Osteocyte (in vitro differentiated cells): ENCODE data around the gene SYT9. TPM values are rescaled to one million over a fixed set of nuclear protein-coding genes. Genes with fewer than 3 reads are reported as not detected.

ENCODE experiments used
- DNase-seq: peaks from one replicate; pipeline ENCODE4 v3.0.0; 2021; ENCODE audit warnings: mixed read lengths; ENCODE audit not compliant: unreplicated experiment; ENCODE audit errors: extremely low spot score
- H3K27ac Mint-ChIP-seq: one replicate; pipeline ENCODE4 v1.8.0; 2021; ENCODE audit warnings: mild to moderate bottlenecking, mixed read lengths; ENCODE audit not compliant: unreplicated experiment
- H3K27me3 Mint-ChIP-seq: one replicate; pipeline ENCODE4 v1.8.0; 2021; ENCODE audit warnings: mixed read lengths; ENCODE audit not compliant: unreplicated experiment
- H3K36me3 Mint-ChIP-seq: one replicate; pipeline ENCODE4 v1.8.0; 2021; ENCODE audit warnings: mixed read lengths; ENCODE audit not compliant: unreplicated experiment
- H3K4me1 Mint-ChIP-seq: one replicate; pipeline ENCODE4 v1.8.0; 2021; ENCODE audit warnings: mixed read lengths; ENCODE audit not compliant: unreplicated experiment
- H3K4me3 Mint-ChIP-seq: one replicate; pipeline ENCODE4 v1.8.0; 2021; ENCODE audit warnings: mild to moderate bottlenecking, moderate library complexity, mixed read lengths; ENCODE audit not compliant: unreplicated experiment
- H3K9me3 Mint-ChIP-seq: one replicate; pipeline ENCODE4 v1.8.0; 2021; ENCODE audit warnings: mixed read lengths; ENCODE audit not compliant: unreplicated experiment
- CTCF ChIP-seq: fragments of 200-600 bp; sonication (generic); IDR thresholded peaks from 2 replicates; pipeline ENCODE4 v1.5.0; 2021; ENCODE audit warnings: antibody characterized with exemption, mild to moderate bottlenecking, moderate library complexity
- total RNA-seq: library from RNA; stranded (reverse); gene quantifications from 2 replicates; pipeline ENCODE4 v1.2.1, GENCODE V29; 2021

SYT9 gene
- total RNA-seq, 1 donor from 2014 or later = 0.40 TPM

GRCh38 chr11:7220636-7221035, 31.1 kb upstream of the SYT9 start:
- Mint-ChIP-seq H3K27me3 (peaks cover 36% of the 10 kb centered on the region), H3K27ac (no peak overlapping the region), H3K36me3 (no peaks in the 10 kb centered on the region), H3K4me1 (no peaks in the 10 kb centered on the region), H3K9me3 (no peaks in the 10 kb centered on the region), H3K4me3 (no peak overlapping the region)
- no peak for TF ChIP-seq CTCF
- no peak for DNase-seq

- Mint-ChIP-seq H3K27me3 (peaks cover 33% of the 10 kb centered on the region), H3K9me3 (no peaks in the 10 kb centered on the region), H3K4me1 (no peaks in the 10 kb centered on the region), H3K4me3 (no peak overlapping the region), H3K36me3 (no peaks in the 10 kb centered on the region), H3K27ac (no peak overlapping the region)
- no peak for TF ChIP-seq CTCF
- no peak for DNase-seq
These were observed 29.1 kb upstream of the SYT9 start for GRCh38 chr11:7222619-7223018.

GRCh38 chr11:7239877-7240276, 11.8 kb upstream of the SYT9 start:
- Mint-ChIP-seq H3K27me3 (peaks cover 35% of the 10 kb centered on the region), H3K36me3 (no peaks in the 10 kb centered on the region), H3K27ac (no peak overlapping the region), H3K9me3 (no peaks in the 10 kb centered on the region), H3K4me3 (no peak overlapping the region), H3K4me1 (no peaks in the 10 kb centered on the region)
- TF ChIP-seq CTCF = no peak
- no peak for DNase-seq

- H3K4me3 Mint-ChIP-seq = no peak overlapping the region
- DNase-seq = no peak
- TF ChIP-seq CTCF = no peak
- no peaks in the 10 kb centered on the region for H3K36me3 Mint-ChIP-seq
- peaks cover 23% of the 10 kb centered on the region for H3K27me3 Mint-ChIP-seq
- H3K9me3 Mint-ChIP-seq = peaks cover 10% of the 10 kb centered on the region
- no peaks in the 10 kb centered on the region for H3K4me1 Mint-ChIP-seq
- no peak overlapping the region for H3K27ac Mint-ChIP-seq
These were observed 6.4 kb upstream of the SYT9 start for GRCh38 chr11:7245341-7245740.

- Mint-ChIP-seq H3K4me3 (no peak overlapping the region), H3K4me1 (no peaks in the 10 kb centered on the region), H3K27me3 (peaks cover 28% of the 10 kb centered on the region), H3K27ac (no peak overlapping the region), H3K9me3 (peaks cover 10% of the 10 kb centered on the region), H3K36me3 (no peaks in the 10 kb centered on the region)
- no peak for TF ChIP-seq CTCF
- DNase-seq = no peak
These were observed 5.5 kb upstream of the SYT9 start for GRCh38 chr11:7246179-7246578.
